ENCODE measurements around the gene HPSE2. TPM values are rescaled to one million over a fixed set of nuclear protein-coding genes. Genes with fewer than 3 reads are reported as not detected.

Gene HPSE2
- total RNA-seq, 4 donors from 2014 or later: 1.1 TPM; not detected in 3

- ATAC-seq (no peak), DNase-seq (no peak)
- Histone ChIP-seq H3K9me3 (peaks cover 0 to 6% (median 0%) of the 10 kb centered on the region in 3 donors), H3K27me3 (no peaks in the 10 kb centered on the region), H3K27ac (no peak overlapping the region), H3K36me3 (no peaks in the 10 kb centered on the region), H3K4me3 (no peak overlapping the region), H3K4me1 (no peaks in the 10 kb centered on the region)
- in situ Hi-C loops (cut with MboI; ENCODE audit: low sequenced_read_pairs in 4 of 4) (no loop called here), intact Hi-C loops (cut with DNase I; ENCODE audit: low total_unique reads) (no loop called here)
- no peak for TF ChIP-seq POLR2A (IDR thresholded peaks at IDR 0.05)
- no peak for TF ChIP-seq CTCF (IDR thresholded peaks at IDR 0.05 in 4 of 5, conservative IDR thresholded peaks at IDR 0.05 in 1 of 5)
These were observed 109.8 kb downstream of the HPSE2 start for GRCh38 chr10:99125879-99126278.

DNA sequence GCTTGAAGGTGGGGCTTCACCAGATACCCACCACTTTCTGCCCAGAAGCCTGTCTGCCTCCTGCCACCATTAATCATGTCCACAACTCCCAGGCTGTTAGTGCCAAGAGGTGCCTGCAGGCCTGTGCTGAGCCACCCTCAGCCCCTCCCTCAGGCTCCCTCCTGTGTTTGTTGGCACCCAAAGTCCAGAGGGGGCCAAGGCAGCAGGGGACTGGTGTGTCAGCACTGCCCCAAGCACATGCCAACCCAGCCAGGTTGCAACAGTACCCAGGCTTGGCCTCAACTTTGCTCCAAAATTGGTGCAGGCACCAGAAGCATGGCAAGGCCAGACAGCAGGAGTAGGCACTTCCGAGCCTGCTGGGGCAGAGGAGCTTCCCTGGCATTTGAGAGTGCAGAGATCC lies 111.3 kb downstream of the HPSE2 start:
- TF ChIP-seq POLR2A (IDR thresholded peaks at IDR 0.05): no peak
- TF ChIP-seq CTCF (IDR thresholded peaks at IDR 0.05 in 4 of 5, conservative IDR thresholded peaks at IDR 0.05 in 1 of 5): no peak
- Histone ChIP-seq H3K4me3 (no peak overlapping the region), H3K9me3 (peaks cover 0 to 6% (median 0%) of the 10 kb centered on the region in 3 donors), H3K4me1 (no peaks in the 10 kb centered on the region), H3K27me3 (no peaks in the 10 kb centered on the region), H3K36me3 (no peaks in the 10 kb centered on the region), H3K27ac (no peak overlapping the region)
- ATAC-seq (no peak), DNase-seq (no peak)
- intact Hi-C loops (cut with DNase I; ENCODE audit: low total_unique reads): no loop called here
- in situ Hi-C loops (cut with MboI; ENCODE audit: low sequenced_read_pairs in 4 of 4): no loop called here

DNA sequence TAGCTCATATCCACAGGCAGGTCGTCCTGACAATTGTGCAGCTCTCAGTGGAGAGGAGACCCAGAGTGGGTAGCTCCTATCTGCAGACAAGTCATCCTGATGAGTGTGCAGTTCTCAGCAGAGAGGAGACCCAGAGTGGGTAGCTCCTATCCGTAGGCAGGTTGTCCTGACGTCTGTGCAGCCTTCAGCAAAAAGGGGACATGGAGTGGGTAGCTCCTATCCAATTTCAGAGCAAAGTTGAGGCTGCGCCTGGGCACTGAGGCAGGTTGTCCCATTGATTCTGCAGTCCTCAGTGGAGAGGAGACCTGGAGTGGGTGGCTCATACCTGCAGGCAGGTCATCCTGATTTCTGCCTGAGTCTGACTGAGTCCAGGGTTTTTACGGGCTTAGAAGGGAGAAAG lies 111.8 kb downstream of the HPSE2 start:
- Histone ChIP-seq H3K9me3 (peaks cover 0 to 6% (median 0%) of the 10 kb centered on the region in 3 donors), H3K36me3 (no peaks in the 10 kb centered on the region), H3K4me1 (no peaks in the 10 kb centered on the region), H3K4me3 (no peak overlapping the region), H3K27ac (no peak overlapping the region), H3K27me3 (no peaks in the 10 kb centered on the region)
- DNase-seq: no peak
- in situ Hi-C loops (cut with MboI; ENCODE audit: low sequenced_read_pairs in 4 of 4) (no loop called here), intact Hi-C loops (cut with DNase I; ENCODE audit: low total_unique reads) (no loop called here)
- no peak for TF ChIP-seq CTCF (IDR thresholded peaks at IDR 0.05 in 4 of 5, conservative IDR thresholded peaks at IDR 0.05 in 1 of 5)
- no peak for TF ChIP-seq POLR2A (IDR thresholded peaks at IDR 0.05)
- no peak for ATAC-seq

DNA sequence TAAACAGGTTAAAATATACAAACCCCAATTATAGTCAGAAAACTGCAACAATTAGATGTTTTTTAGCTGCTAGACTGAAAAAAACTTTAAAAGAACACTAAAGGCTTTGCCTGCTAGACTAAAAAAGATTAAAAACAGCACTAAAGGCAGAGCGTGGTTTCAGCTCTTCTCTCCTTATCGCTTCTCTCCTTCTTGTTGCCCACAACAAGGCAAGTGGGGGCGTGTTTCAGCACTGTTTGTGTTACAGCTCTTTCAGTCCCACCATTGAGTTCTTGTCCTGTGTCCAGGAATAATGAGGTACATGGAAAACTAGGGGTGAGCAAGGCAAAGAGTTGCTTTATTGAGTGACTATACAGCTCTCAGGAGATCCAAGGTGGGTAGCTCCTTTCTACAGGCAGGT lies 112.3 kb downstream of the HPSE2 start:
- no peak overlapping the region for H3K27ac ChIP-seq
- no peaks in the 10 kb centered on the region for H3K27me3 ChIP-seq
- H3K9me3 ChIP-seq: peaks cover 0 to 6% (median 0%) of the 10 kb centered on the region in 3 donors
- no peaks in the 10 kb centered on the region for H3K4me1 ChIP-seq
- H3K36me3 ChIP-seq: no peaks in the 10 kb centered on the region
- ATAC-seq (no peak), DNase-seq (no peak)
- intact Hi-C loops (cut with DNase I; ENCODE audit: low total_unique reads): no loop called here
- TF ChIP-seq CTCF (IDR thresholded peaks at IDR 0.05 in 4 of 5, conservative IDR thresholded peaks at IDR 0.05 in 1 of 5) (no peak), POLR2A (IDR thresholded peaks at IDR 0.05) (no peak)
- H3K4me3 ChIP-seq: no peak overlapping the region
- in situ Hi-C loops (cut with MboI; ENCODE audit: low sequenced_read_pairs in 4 of 4): no loop called here

DNA sequence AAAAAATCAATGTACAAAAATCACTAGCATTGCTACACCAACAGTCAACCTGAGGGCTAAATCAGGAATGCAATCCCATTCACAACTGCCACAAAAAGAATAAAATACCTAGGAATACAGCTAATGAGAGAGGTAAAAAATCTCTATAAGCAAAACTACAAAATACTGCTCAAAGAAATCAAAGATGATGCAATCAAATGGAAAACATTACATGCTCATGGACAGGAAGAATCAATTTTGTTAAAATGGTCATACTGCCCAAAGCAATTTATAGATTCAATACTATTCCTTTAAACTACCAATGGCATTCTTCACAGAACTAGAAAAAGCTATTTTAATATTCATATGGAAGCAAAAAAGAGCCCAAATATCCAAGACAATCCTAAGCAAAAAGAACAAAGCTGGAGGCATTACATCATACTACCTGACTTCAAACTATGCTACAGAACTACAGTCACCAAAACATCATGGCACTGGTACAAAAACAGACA lies 116.3 kb downstream of the HPSE2 start:
- H3K4me3 ChIP-seq: no peak overlapping the region
- TF ChIP-seq POLR2A (IDR thresholded peaks at IDR 0.05): no peak
- no peak for TF ChIP-seq CTCF (IDR thresholded peaks at IDR 0.05 in 4 of 5, conservative IDR thresholded peaks at IDR 0.05 in 1 of 5)
- no peaks in the 10 kb centered on the region for H3K36me3 ChIP-seq
- no peaks in the 10 kb centered on the region for H3K4me1 ChIP-seq
- in situ Hi-C loops (cut with MboI; ENCODE audit: low sequenced_read_pairs in 4 of 4) (no loop called here), intact Hi-C loops (cut with DNase I; ENCODE audit: low total_unique reads) (no loop called here)
- no peaks in the 10 kb centered on the region for H3K27me3 ChIP-seq
- no peak overlapping the region for H3K27ac ChIP-seq
- no peaks in the 10 kb centered on the region for H3K9me3 ChIP-seq
- no peak for DNase-seq
- ATAC-seq: no peak

Measured in gastrocnemius medialis (tissue), 4 donors.